Measurements from ENCODE around the gene CERS6. TPM values are rescaled to one million over a fixed set of nuclear protein-coding genes. Genes with fewer than 3 reads are reported as not detected.

The CERS6 gene
- total RNA-seq, 1 donor from 2014 or later, result 30.9 TPM

DNA sequence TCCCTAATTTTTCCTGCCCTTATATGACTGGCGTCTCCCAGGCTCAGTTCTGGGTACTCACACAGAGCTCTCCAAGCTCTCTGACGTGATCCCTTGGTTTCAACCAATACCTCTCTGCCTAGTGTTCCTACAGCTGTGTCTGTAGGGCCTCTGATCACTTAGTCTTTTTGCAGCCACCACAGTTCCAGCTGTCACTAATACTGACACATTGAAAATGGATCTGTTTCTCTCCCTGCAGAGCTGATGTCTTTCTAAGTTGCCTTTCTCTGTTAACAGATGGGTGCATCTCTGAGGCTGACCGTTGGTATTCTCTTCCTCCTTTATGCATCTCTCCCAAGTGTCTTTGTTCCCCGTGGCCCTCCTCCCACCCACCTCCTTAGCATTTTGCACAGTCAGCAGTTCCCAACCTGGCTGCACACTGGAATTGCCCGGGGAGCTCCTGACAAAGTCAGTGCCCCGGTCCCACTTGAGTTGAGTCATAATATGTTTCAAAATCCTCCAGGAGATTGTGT lies 62.5 kb downstream of the CERS6 start:
- peaks cover 73% of the 10 kb centered on the region for H3K4me1 Mint-ChIP-seq (ENCODE audit: unreplicated experiment)
- no peaks in the 10 kb centered on the region for H3K27me3 Mint-ChIP-seq (ENCODE audit: unreplicated experiment)
- H3K9me3 Mint-ChIP-seq (ENCODE audit: unreplicated experiment), result no peaks in the 10 kb centered on the region
- H3K27ac Mint-ChIP-seq (ENCODE audit: unreplicated experiment), result peak overlapping the region; percentile 75
- no peak overlapping the region for H3K4me3 Mint-ChIP-seq (ENCODE audit: unreplicated experiment)
- no peak for DNase-seq (ENCODE audit: extremely low spot score, unreplicated experiment)
- TF ChIP-seq, protein P1, sequence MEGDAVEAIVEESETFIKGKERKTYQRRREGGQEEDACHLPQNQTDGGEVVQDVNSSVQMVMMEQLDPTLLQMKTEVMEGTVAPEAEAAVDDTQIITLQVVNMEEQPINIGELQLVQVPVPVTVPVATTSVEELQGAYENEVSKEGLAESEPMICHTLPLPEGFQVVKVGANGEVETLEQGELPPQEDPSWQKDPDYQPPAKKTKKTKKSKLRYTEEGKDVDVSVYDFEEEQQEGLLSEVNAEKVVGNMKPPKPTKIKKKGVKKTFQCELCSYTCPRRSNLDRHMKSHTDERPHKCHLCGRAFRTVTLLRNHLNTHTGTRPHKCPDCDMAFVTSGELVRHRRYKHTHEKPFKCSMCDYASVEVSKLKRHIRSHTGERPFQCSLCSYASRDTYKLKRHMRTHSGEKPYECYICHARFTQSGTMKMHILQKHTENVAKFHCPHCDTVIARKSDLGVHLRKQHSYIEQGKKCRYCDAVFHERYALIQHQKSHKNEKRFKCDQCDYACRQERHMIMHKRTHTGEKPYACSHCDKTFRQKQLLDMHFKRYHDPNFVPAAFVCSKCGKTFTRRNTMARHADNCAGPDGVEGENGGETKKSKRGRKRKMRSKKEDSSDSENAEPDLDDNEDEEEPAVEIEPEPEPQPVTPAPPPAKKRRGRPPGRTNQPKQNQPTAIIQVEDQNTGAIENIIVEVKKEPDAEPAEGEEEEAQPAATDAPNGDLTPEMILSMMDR (IDR thresholded peaks at IDR 0.05), result no peak
- no peaks in the 10 kb centered on the region for H3K36me3 Mint-ChIP-seq (ENCODE audit: unreplicated experiment)

DNA sequence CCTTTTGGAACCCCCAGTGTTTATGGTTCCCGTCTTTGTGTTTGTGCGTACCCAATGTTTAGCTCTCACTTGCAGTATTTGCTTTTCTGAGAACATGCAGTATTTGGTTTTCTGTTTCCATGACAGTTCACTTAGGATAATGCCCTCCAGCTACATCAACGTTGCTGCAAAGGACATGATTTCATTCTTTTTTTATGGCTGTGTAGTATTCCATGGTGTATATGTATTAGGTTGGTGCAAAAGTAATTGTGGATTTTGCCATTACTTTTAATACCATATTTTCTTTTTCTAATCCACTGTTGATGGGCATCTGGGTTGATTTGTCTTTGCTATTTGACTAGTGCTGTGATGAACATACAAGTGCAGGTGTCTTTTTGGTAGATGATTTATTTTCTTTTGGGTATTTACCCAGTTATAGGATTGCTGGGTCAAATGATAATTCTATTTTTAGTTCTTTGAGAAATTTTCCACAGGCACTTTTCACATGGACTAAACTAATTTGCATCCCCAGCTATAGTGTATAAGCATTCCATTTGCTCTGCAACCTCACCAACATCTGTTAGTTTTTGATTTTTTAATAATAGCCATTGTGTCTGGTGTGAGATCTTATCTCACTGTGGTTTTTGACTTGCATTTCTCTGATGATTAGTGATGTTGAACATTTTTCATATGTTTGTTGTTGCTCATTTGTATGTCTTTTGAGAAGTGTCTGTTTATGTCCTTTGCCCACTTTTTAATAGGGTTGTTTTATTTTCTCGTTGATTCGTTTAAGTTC lies 63.6 kb downstream of the CERS6 start:
- TF ChIP-seq, protein P1 (IDR thresholded peaks at IDR 0.05), result no peak
- Mint-ChIP-seq H3K4me1 (ENCODE audit: unreplicated experiment) (peaks cover 69% of the 10 kb centered on the region), H3K27me3 (ENCODE audit: unreplicated experiment) (no peaks in the 10 kb centered on the region), H3K4me3 (ENCODE audit: unreplicated experiment) (no peak overlapping the region), H3K36me3 (ENCODE audit: unreplicated experiment) (no peaks in the 10 kb centered on the region), H3K9me3 (ENCODE audit: unreplicated experiment) (no peaks in the 10 kb centered on the region), H3K27ac (ENCODE audit: unreplicated experiment) (no peak overlapping the region)
- no peak for DNase-seq (ENCODE audit: extremely low spot score, unreplicated experiment)

- no peaks in the 10 kb centered on the region for H3K9me3 Mint-ChIP-seq (ENCODE audit: unreplicated experiment)
- H3K27me3 Mint-ChIP-seq (ENCODE audit: unreplicated experiment), result no peaks in the 10 kb centered on the region
- H3K36me3 Mint-ChIP-seq (ENCODE audit: unreplicated experiment), result no peaks in the 10 kb centered on the region
- TF ChIP-seq, protein P1 (IDR thresholded peaks at IDR 0.05), result no peak
- peak overlapping the region; percentile 39 for H3K27ac Mint-ChIP-seq (ENCODE audit: unreplicated experiment)
- H3K4me1 Mint-ChIP-seq (ENCODE audit: unreplicated experiment), result peaks cover 60% of the 10 kb centered on the region
- peak overlapping the region; percentile 16 for H3K4me3 Mint-ChIP-seq (ENCODE audit: unreplicated experiment)
- no peak for DNase-seq (ENCODE audit: extremely low spot score, unreplicated experiment)
Measured at GRCh38 chr2:168521053-168521741, 65.1 kb downstream of the CERS6 start.

GRCh38 chr2:168522446-168522845 lies 66.4 kb downstream of the CERS6 start:
- H3K4me3 Mint-ChIP-seq (ENCODE audit: unreplicated experiment), result no peak overlapping the region
- H3K27ac Mint-ChIP-seq (ENCODE audit: unreplicated experiment), result no peak overlapping the region
- no peaks in the 10 kb centered on the region for H3K36me3 Mint-ChIP-seq (ENCODE audit: unreplicated experiment)
- TF ChIP-seq, protein P1 (IDR thresholded peaks at IDR 0.05), result no peak
- H3K27me3 Mint-ChIP-seq (ENCODE audit: unreplicated experiment), result no peaks in the 10 kb centered on the region
- peaks cover 62% of the 10 kb centered on the region for H3K4me1 Mint-ChIP-seq (ENCODE audit: unreplicated experiment)
- H3K9me3 Mint-ChIP-seq (ENCODE audit: unreplicated experiment), result no peaks in the 10 kb centered on the region
- no peak for DNase-seq (ENCODE audit: extremely low spot score, unreplicated experiment)

GRCh38 chr2:168524005-168524404 lies 67.9 kb downstream of the CERS6 start:
- Mint-ChIP-seq H3K36me3 (ENCODE audit: unreplicated experiment) (no peaks in the 10 kb centered on the region), H3K27ac (ENCODE audit: unreplicated experiment) (no peak overlapping the region), H3K27me3 (ENCODE audit: unreplicated experiment) (no peaks in the 10 kb centered on the region), H3K4me3 (ENCODE audit: unreplicated experiment) (no peak overlapping the region), H3K4me1 (ENCODE audit: unreplicated experiment) (peaks cover 59% of the 10 kb centered on the region), H3K9me3 (ENCODE audit: unreplicated experiment) (no peaks in the 10 kb centered on the region)
- no peak for DNase-seq (ENCODE audit: extremely low spot score, unreplicated experiment)
- TF ChIP-seq, protein P1 (IDR thresholded peaks at IDR 0.05), result no peak
